Measurements from ENCODE around the gene LSAMP.

Gene LSAMP

DNA sequence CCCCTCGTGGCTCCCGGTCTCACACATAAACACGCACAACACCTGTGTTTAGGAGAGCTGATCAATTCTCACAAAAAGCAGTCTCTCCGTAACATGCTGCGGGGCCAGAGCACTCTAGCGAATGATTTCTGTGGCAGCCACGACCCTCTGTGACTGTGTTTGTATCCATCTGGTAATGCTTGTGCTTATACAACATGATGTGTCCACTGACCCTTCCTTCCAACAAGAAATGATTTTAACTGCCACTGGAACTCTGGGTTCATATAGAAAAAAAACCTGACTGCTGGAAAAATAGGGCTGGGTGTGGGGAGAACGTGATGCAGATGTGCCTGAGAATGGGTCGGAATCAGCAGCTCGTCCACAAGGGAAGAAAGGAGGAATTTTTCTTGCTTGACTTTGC is 411.8 kb downstream of the LSAMP start:
- TF ChIP-seq, protein P1, sequence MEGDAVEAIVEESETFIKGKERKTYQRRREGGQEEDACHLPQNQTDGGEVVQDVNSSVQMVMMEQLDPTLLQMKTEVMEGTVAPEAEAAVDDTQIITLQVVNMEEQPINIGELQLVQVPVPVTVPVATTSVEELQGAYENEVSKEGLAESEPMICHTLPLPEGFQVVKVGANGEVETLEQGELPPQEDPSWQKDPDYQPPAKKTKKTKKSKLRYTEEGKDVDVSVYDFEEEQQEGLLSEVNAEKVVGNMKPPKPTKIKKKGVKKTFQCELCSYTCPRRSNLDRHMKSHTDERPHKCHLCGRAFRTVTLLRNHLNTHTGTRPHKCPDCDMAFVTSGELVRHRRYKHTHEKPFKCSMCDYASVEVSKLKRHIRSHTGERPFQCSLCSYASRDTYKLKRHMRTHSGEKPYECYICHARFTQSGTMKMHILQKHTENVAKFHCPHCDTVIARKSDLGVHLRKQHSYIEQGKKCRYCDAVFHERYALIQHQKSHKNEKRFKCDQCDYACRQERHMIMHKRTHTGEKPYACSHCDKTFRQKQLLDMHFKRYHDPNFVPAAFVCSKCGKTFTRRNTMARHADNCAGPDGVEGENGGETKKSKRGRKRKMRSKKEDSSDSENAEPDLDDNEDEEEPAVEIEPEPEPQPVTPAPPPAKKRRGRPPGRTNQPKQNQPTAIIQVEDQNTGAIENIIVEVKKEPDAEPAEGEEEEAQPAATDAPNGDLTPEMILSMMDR (conservative IDR thresholded peaks at IDR 0.05; ENCODE audit: control insufficient read depth, insufficient read depth, low read depth, low read length), result no peak
- no peak for DNase-seq (ENCODE audit: low read depth)
- H3K4me3 ChIP-seq (ENCODE audit: control insufficient read depth, low read depth, low read length), result no peak overlapping the region

DNA sequence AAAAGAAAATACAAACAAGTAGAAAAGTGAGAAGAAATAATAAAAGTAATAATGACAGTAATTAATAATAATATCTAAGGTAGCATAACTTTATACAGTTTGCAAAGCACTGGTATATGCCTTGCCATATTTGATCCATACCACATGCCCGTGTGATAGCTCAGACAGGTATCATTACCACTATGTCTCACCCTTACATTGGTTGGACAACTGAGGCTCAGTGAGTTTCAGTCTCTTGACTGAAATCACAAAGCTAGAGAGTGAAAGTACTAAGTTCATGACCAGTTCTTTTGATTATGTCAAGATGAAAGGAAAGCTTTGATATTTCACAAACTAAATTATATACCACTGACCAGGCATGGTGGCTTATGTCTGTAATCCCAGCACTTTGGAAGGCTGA is 413.1 kb downstream of the LSAMP start:
- H3K4me3 ChIP-seq (ENCODE audit: control insufficient read depth, low read depth, low read length), result no peak overlapping the region
- no peak for DNase-seq (ENCODE audit: low read depth)
- TF ChIP-seq, protein P1 (conservative IDR thresholded peaks at IDR 0.05; ENCODE audit: control insufficient read depth, insufficient read depth, low read depth, low read length), result no peak

DNA sequence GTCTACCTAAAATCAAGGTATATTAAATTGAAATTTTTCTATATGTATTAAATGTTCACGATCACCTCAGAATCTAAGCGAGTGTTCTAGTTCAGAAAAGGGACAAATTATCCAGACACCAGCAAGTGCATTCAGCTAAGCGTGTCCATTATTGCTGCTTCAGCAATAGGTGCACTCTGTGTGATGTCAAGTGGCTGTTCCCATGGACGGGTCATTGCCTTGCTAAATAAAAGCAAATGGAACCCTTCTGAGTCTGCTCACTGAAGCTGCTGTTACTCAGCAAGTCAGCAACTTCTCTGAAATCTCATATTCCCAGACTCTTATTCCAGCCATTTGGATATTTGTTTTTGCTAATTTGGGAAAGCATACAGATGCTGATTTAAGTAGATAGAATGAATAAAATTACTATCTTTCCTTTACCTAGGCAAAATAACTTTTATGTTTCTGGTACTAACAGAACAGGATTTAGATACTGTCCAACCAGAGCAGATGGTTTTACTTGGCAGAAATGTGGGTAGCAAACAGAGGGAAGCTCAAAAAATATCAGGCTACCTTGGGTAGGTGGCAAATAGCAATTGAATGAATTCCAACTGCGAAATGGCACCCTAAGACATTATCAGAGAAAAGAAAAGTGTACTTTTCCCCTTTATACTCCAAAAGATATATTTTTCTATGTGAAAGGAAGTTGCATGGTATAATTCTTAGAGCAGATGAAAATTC is 415.0 kb downstream of the LSAMP start:
- TF ChIP-seq, protein P1 (conservative IDR thresholded peaks at IDR 0.05; ENCODE audit: control insufficient read depth, insufficient read depth, low read depth, low read length), result no peak
- no peak overlapping the region for H3K4me3 ChIP-seq (ENCODE audit: control insufficient read depth, low read depth, low read length)
- no peak for DNase-seq (ENCODE audit: low read depth)

DNA sequence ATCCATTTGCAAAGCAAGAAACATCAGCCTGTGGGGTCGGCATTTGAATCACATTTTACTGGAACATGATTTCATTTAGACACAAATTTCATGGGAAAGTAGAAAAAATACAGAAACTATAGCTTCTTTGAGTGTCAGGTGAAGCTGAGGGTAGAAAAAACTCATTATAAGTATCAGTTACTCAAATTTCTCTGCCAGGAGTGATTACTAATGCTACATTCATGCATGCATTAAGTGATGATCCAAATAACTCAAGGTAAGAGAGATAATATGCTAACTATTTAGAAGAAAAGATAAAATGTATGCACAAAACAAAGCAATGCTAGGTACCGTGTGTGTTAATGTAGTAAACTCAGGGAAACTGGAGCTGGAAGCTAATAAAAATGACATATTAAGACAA is 416.0 kb downstream of the LSAMP start:
- no peak for DNase-seq (ENCODE audit: low read depth)
- TF ChIP-seq, protein P1 (conservative IDR thresholded peaks at IDR 0.05; ENCODE audit: control insufficient read depth, insufficient read depth, low read depth, low read length), result no peak

DNA sequence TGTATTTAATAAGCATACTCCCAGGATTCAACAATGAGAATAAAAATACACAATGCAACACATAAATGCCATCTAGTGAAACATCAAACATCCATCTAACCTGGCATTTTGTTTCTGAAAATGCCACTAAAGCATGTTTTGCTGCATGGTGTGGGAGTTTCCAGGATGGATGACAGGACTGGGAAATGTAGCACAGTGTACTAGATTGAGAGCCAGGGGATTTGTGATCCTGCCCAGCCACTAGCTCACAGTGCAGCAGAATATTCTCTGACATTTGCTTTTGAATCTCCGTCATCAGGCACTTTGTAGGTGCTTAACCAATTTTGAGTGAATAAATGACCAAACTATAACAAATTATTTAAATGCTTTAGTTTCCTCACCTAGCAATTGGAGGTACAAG is 417.1 kb downstream of the LSAMP start:
- H3K4me3 ChIP-seq (ENCODE audit: control insufficient read depth, low read depth, low read length), result no peak overlapping the region
- DNase-seq (ENCODE audit: low read depth), result no peak

More for the DNA sequence above, 416.0 kb downstream of the LSAMP start:
- no peak overlapping the region for H3K4me3 ChIP-seq (ENCODE audit: control insufficient read depth, low read depth, low read length)

DNA sequence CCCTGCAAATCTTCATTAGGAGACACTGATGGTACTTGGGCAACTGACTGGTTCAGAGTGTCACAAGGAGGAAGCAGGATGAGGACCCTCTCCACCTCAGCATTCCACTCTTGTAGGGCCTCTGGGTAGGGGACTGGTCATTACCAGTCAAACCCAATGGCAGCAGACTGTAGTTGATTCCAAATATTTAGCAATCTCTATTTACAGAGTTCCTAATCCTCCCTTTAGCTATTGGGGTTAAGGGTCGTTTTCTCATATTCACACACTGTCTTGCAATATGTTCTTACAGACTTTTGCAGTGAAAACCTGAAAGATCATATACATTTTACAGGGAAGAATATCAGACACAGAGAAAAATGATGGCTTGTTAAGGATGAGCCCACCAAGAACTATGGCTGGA is 424.3 kb downstream of the LSAMP start:
- H3K4me3 ChIP-seq (ENCODE audit: control insufficient read depth, low read depth, low read length), result no peak overlapping the region
- TF ChIP-seq, protein P1 (conservative IDR thresholded peaks at IDR 0.05; ENCODE audit: control insufficient read depth, insufficient read depth, low read depth, low read length), result no peak

More for the DNA sequence above, 417.1 kb downstream of the LSAMP start:
- TF ChIP-seq, protein P1 (conservative IDR thresholded peaks at IDR 0.05; ENCODE audit: control insufficient read depth, insufficient read depth, low read depth, low read length), result no peak

More for the DNA sequence above, 424.3 kb downstream of the LSAMP start:
- DNase-seq (ENCODE audit: low read depth), result no peak
